K562 (cell line): ENCODE measurements around the gene VPS26A. TPM values are rescaled to one million over a fixed set of nuclear protein-coding genes. Genes with fewer than 3 reads are reported as not detected.

Experiments used
- ATF1 ChIP-seq, 2 experiments: fragments of 450-650 bp in 1 of 2; IDR thresholded peaks; 2 replicates each; pipeline ENCODE4 v1.6.1; 2016; ENCODE audit warnings: missing compliant biosample characterization in 1 of 2, missing genetic modification characterization in 1 of 2
- BMI1 ChIP-seq: fragments of 150-350 bp; IDR thresholded peaks from 2 replicates; pipeline ENCODE4 v1.6.1; 2014; ENCODE audit warnings: low read length
- C11orf30 ChIP-seq: fragments of 450-650 bp; IDR thresholded peaks from 2 replicates; pipeline ENCODE4 v1.6.1; 2016; ENCODE audit warnings: low read depth, mild to moderate bottlenecking
- CREM ChIP-seq: IDR thresholded peaks from 2 replicates; pipeline ENCODE4 v1.6.1; 2014; ENCODE audit warnings: antibody characterized with exemption, low read depth
- HES1 ChIP-seq: fragments of 450-650 bp; IDR thresholded peaks from 2 replicates; pipeline ENCODE4 v1.6.1; 2016; ENCODE audit warnings: low read depth, mild to moderate bottlenecking, moderate library complexity
- NUFIP1 ChIP-seq: fragments of 450-650 bp; IDR thresholded peaks from 2 replicates; pipeline ENCODE4 v1.6.1; 2018; ENCODE audit not compliant: partially characterized antibody
- ZBTB40 ChIP-seq, 2 experiments: fragments of 450-650 bp in 1 of 2; sonication (generic) in 1 of 2; formaldehyde crosslinking in 1 of 2; IDR thresholded peaks; 2 replicates each; pipeline versions ENCODE4 v1.7.1 to v1.9.0; 2016 to 2022; ENCODE audit warnings: inconsistent platforms in 1 of 2, mild to moderate bottlenecking in 1 of 2, missing genetic modification reagents in 1 of 2
- ZBTB8A ChIP-seq: fragments of 450-650 bp; IDR thresholded peaks from 2 replicates; pipeline ENCODE4 v1.6.1; 2018; ENCODE audit warnings: mild to moderate bottlenecking, moderate library complexity; ENCODE audit not compliant: partially characterized antibody
- ZNF512 ChIP-seq: IDR thresholded peaks from 2 replicates; pipeline ENCODE4 v1.6.1; 2016; ENCODE audit warnings: missing genetic modification characterization, missing compliant biosample characterization
- ZNF696 ChIP-seq: fragments of 250-450 bp; sonication (Bioruptor Pico); conservative IDR thresholded peaks from 2 replicates; pipeline ENCODE4 v1.4.0; 2020; ENCODE audit warnings: mild to moderate bottlenecking, moderate library complexity
- polyA plus RNA-seq, 8 experiments: library from polyadenylated mRNA; depleted of rRNA in 4 of 8; stranded (reverse) in 5 of 8; unstranded in 3 of 8; fragments of >200 nt; fragmentation: Nextera tagmentation in 2 of 8; fragmentation: Illumina TruSeq in 1 of 8; extraction: Ambion mirVana in 2 of 8; extraction: Trizol in 1 of 8; gene quantifications; 2 replicates each; pipeline versions ENCODE4 v1.2.1 to v1.2.3, GENCODE V29; 2011 to 2014; ENCODE audit warnings: inconsistent platforms in 1 of 8, missing spikeins in 1 of 8
- total RNA-seq, 7 experiments: library from RNA; depleted of rRNA in 6 of 7; stranded (reverse); fragments of >200 nt in 6 of 7; fragmentation: Illumina TruSeq in 2 of 7; extraction: Trizol in 2 of 7; gene quantifications; 2 replicates each; pipeline versions ENCODE4 v1.2.1 to v1.2.3, GENCODE V29; 2011 to 2021; ENCODE audit warnings: low replicate concordance in 1 of 7

Gene VPS26A
- total and polyA plus RNA-seq, 9 of the 15 experiments (the other 6 are each of a cell fraction or from before 2014, with no cell fraction given), result 47.1 to 137 (median 69.3) TPM

DNA sequence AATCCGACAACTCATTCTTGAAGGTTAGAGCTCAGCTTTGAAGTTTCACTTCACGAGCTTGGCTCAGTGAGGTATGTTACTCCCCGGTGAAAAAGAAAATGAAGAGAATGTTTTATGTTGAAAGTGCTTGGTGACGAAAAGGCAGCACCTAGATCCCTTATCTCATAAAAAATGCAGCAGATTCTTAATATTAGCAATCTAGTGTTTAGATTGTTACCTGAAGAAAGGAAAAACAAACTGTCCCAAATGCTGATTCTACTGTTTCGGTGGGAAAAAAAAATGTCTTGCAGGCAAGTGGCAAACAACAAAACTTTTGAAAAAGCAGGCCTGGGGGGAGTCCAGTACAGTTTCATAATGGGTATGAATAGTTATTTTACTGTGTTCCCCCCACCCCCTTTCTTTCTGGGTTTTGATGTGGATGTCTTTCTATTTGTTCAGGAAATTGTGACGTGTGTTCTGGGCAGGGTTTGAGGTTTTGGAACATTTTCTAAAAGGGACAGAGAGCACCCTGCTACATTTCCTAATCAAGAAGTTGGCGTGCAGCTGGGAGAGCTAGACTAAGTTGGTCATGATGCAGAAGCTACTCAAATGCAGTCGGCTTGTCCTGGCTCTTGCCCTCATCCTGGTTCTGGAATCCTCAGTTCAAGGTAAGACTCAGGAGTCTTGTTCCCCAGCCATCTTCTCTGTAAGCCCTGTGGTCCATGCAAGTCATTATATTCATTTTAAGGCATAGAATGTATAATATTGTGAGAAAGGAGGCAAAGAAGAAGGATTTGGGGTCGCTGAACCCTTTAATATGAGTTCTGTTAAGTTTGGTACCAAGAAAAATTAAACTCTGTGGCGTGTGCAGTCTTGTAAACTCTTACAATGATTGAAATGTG is 36.1 kb upstream of the VPS26A start, which contains the start of gene SRGN (continued):
- TF ChIP-seq C11orf30 (peak; percentile 67; the same call in 1 of the 2 replicates), HES1 (no peak), CREM (peak; percentile 76), ZNF512 (tag) (0 out of 2 replicates have a peak, but pooled peaks have one; percentile 50), ZBTB8A (no peak), ZNF696 (CRISPR knock-in tag) (no peak), ATF1 (CRISPR knock-in tag; IDR thresholded peaks at IDR 0.05) (no peak), ATF1 (tag; IDR thresholded peaks at IDR 0.05) (peak; percentile 89), BMI1 (no peak), ZBTB40 (IDR thresholded peaks at IDR 0.05) (peak; percentile 37; the same call in 1 of the 2 replicates), ZBTB40 (CRISPR knock-in tag; IDR thresholded peaks at IDR 0.05) (no peak), NUFIP1 (no peak)
